Measurements from ENCODE around the gene PROK1. TPM values are rescaled to one million over a fixed set of nuclear protein-coding genes. Genes with fewer than 3 reads are reported as not detected.

The PROK1 gene
- total and polyA plus RNA-seq, 2 of the 13 experiments (the other 11 are each of a cell fraction or from before 2014, with no cell fraction given) = 0.07 TPM; not detected in 1

GRCh38 chr1:110463725-110464124 is 12.8 kb downstream of the PROK1 start:
- Histone ChIP-seq H3K36me3 (replicated peaks in 1 of 2; ENCODE audit: control insufficient read depth in 1 of 2, insufficient read depth in 2 of 2, low read length in 2 of 2) (no peaks in the 10 kb centered on the region), H2AFZ (ENCODE audit: low read length) (no peak overlapping the region), H3K9ac (ENCODE audit: insufficient read depth, low read depth, low read length) (no peak overlapping the region), H3K27ac (ENCODE audit: extremely low read length, insufficient read depth, low read length) (no peak overlapping the region), H3K27me3 (ENCODE audit: control insufficient read depth in 1 of 2, insufficient read depth in 2 of 2, low read length in 2 of 2) (peaks cover 0 to 4% of the 10 kb centered on the region in 2 experiments; a peak in 1 of 5 replicates), H3K9me3 (ENCODE audit: low read length) (no peaks in the 10 kb centered on the region), H3K79me2 (ENCODE audit: insufficient read depth, low read length) (no peaks in the 10 kb centered on the region), H3K4me1 (ENCODE audit: insufficient read depth, low read length) (0 out of 2 replicates have a peak, but pooled peaks cover 7% of the 10 kb centered on the region), H3K4me2 (ENCODE audit: low read depth, low read length) (no peak overlapping the region), H3K4me3 (replicated peaks in 1 of 3; ENCODE audit: insufficient read depth in 1 of 3, low read depth in 2 of 3, low read length in 3 of 3) (no peak overlapping the region), H4K20me1 (ENCODE audit: insufficient read depth, low read length) (no peaks in the 10 kb centered on the region)
- DNase-seq (ENCODE audit: low spot score) (no peak), FAIRE-seq (no peak), ATAC-seq (no peak)
- WGBS (ENCODE audit: low lambda C conversion rate) = 28% methylated on average over 9 of the region's 9 CpGs
- TF ChIP-seq ZNF230 (CRISPR knock-in tag; IDR thresholded peaks at IDR 0.05) = no peak
- TF ChIP-seq ZNF616 (CRISPR knock-in tag; IDR thresholded peaks at IDR 0.05; ENCODE audit: low read depth) = no peak
- no peak for TF ChIP-seq ZNF749 (CRISPR knock-in tag; IDR thresholded peaks at IDR 0.05; ENCODE audit: borderline replicate concordance)
- TF ChIP-seq MEIS1 (CRISPR knock-in tag; IDR thresholded peaks at IDR 0.05; ENCODE audit: borderline replicate concordance) = no peak
- TF ChIP-seq STAG1 (CRISPR knock-in tag; IDR thresholded peaks at IDR 0.05) = no peak
- TF ChIP-seq ZNF44 (CRISPR knock-in tag; IDR thresholded peaks at IDR 0.05) = no peak
- TF ChIP-seq, protein P1, sequence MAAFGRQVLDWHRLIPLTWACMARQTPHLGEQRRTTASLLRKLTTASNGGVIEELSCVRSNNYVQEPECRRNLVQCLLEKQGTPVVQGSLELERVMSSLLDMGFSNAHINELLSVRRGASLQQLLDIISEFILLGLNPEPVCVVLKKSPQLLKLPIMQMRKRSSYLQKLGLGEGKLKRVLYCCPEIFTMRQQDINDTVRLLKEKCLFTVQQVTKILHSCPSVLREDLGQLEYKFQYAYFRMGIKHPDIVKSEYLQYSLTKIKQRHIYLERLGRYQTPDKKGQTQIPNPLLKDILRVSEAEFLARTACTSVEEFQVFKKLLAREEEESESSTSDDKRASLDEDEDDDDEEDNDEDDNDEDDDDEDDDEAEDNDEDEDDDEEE (CRISPR knock-in tag; IDR thresholded peaks at IDR 0.05) = no peak
- no peak for TF ChIP-seq ZFP1 (CRISPR knock-in tag; IDR thresholded peaks at IDR 0.05)
- no peak for TF ChIP-seq ZNF3 (CRISPR knock-in tag; IDR thresholded peaks at IDR 0.05)
- TF ChIP-seq HOXA7 (CRISPR knock-in tag; IDR thresholded peaks at IDR 0.05) = no peak
- TF ChIP-seq SOX13 (IDR thresholded peaks at IDR 0.05) = no peak
- no peak for TF ChIP-seq SOX13 (CRISPR knock-in tag; conservative IDR thresholded peaks at IDR 0.05 in 1 of 2, IDR thresholded peaks at IDR 0.05 in 1 of 2)
- TF ChIP-seq ZNF205 (CRISPR knock-in tag; IDR thresholded peaks at IDR 0.05) = no peak
- no peak for TF ChIP-seq BCL3 (CRISPR knock-in tag; IDR thresholded peaks at IDR 0.05)
- no peak for TF ChIP-seq HOXD1 (CRISPR knock-in tag; IDR thresholded peaks at IDR 0.05)
- no peak for TF ChIP-seq CREBL2 (CRISPR knock-in tag; IDR thresholded peaks at IDR 0.05; ENCODE audit: borderline replicate concordance)
- TF ChIP-seq, protein P2, sequence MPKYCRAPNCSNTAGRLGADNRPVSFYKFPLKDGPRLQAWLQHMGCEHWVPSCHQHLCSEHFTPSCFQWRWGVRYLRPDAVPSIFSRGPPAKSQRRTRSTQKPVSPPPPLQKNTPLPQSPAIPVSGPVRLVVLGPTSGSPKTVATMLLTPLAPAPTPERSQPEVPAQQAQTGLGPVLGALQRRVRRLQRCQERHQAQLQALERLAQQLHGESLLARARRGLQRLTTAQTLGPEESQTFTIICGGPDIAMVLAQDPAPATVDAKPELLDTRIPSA (CRISPR knock-in tag; IDR thresholded peaks at IDR 0.05; ENCODE audit: borderline replicate concordance) = no peak
- TF ChIP-seq SMARCC2 (IDR thresholded peaks at IDR 0.05) = no peak
- no peak for TF ChIP-seq GABPB1 (CRISPR knock-in tag; IDR thresholded peaks at IDR 0.05)
- no peak for TF ChIP-seq ZNF777 (CRISPR knock-in tag; IDR thresholded peaks at IDR 0.05)
- CTCF ChIA-PET (ENCODE audit: low intra/inter-chr PET ratio, low total read pairs) = no interaction called here
- intact Hi-C loops (cut with micrococcal nuclease; ENCODE audit: unreplicated experiment) (no loop called here), in situ Hi-C loops (cut with HindIII; ENCODE audit: extremely low pct_ligation_motif_present, low pct_unique_long_range_greater_than_20kb) (loop anchor here (5.0 kb wide), 2 partner anchors 51 to 261 kb away; no protein-coding TSS in a partner anchor)
- POLR2A ChIA-PET = no interaction called here
- BruUV-seq (replicated peaks) = no TSS peak
